ENCODE results near the gene ADGRV1. TPM values are rescaled to one million over a fixed set of nuclear protein-coding genes. Genes with fewer than 3 reads are reported as not detected.

The ADGRV1 gene
- total RNA-seq, 1 donor from 2014 or later: not detected

DNA sequence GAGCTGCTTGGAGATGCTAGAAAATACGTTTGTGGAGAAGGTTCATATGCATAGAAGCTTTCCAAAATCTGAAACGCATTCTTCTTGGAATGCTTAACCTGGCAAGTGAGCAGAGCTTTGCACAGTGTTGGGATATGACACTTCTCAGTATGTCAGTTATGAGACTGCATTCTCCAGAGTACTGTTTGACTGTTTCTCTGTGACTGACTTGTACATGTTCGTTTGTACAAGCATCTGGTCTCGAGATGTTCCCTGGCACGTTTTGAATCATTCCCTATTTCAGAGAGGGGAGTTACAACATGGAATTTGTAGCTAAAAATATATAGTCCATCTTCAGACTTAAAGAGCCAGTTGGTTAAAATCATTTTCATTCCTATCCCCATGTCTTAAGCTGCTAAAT lies 552.1 kb downstream of the ADGRV1 start:
- Histone ChIP-seq H3K27ac (replicated peaks) (peak overlapping the region; percentile 70), H3K27me3 (ENCODE audit: low read depth) (no peaks in the 10 kb centered on the region), H3K4me1 (peaks cover 37% of the 10 kb centered on the region), H3K4me3 (no peak overlapping the region), H3K36me3 (no peaks in the 10 kb centered on the region), H3K9me3 (replicated peaks) (peaks cover 5% of the 10 kb centered on the region)
- DNase-seq: no peak
- intact Hi-C loops (cut with micrococcal nuclease): loop anchor here (10.0 kb wide), 1 partner anchor 174 kb away; no protein-coding TSS in a partner anchor
- TF ChIP-seq, protein P1, sequence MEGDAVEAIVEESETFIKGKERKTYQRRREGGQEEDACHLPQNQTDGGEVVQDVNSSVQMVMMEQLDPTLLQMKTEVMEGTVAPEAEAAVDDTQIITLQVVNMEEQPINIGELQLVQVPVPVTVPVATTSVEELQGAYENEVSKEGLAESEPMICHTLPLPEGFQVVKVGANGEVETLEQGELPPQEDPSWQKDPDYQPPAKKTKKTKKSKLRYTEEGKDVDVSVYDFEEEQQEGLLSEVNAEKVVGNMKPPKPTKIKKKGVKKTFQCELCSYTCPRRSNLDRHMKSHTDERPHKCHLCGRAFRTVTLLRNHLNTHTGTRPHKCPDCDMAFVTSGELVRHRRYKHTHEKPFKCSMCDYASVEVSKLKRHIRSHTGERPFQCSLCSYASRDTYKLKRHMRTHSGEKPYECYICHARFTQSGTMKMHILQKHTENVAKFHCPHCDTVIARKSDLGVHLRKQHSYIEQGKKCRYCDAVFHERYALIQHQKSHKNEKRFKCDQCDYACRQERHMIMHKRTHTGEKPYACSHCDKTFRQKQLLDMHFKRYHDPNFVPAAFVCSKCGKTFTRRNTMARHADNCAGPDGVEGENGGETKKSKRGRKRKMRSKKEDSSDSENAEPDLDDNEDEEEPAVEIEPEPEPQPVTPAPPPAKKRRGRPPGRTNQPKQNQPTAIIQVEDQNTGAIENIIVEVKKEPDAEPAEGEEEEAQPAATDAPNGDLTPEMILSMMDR (IDR thresholded peaks at IDR 0.05; ENCODE audit: borderline replicate concordance): no peak

DNA sequence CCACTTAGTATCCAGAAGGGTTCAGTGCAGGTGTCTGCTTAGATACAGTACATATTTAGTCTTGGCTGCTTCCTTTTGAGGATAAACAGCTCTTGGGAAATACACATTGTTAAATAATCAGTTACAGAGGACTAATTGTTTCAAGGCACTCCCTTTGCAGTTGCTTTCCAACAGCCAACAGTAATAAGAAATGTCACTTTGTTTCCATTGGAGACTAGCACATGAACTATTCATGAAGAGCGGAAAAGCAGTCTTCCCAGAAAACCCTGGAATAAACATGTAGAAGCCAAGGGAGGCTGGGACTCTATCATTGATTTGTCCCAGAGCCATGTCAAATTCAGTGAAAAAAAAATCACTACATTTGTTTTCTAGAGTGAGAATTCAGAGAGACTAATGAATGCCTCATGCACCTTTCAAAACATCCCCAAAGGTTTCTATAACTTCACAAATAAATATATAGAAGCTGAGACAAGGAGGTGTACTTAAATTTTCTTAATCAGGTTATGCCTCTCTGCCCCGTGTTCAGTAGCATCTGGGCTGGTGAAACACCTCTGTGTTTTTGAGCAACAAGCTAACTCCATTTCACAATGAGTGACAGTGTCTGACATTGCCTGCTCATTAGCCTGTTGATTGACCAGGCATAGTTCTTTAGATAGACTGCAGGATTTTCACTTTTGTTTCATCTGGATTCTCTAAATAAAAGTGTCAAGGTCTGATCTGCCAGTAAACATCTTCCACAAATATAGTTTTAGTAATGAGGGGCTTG lies 553.1 kb downstream of the ADGRV1 start:
- Histone ChIP-seq H3K9me3 (replicated peaks) (no peaks in the 10 kb centered on the region), H3K27ac (replicated peaks) (peak overlapping the region; percentile 70), H3K36me3 (no peaks in the 10 kb centered on the region), H3K27me3 (ENCODE audit: low read depth) (no peaks in the 10 kb centered on the region), H3K4me1 (peaks cover 37% of the 10 kb centered on the region), H3K4me3 (no peak overlapping the region)
- TF ChIP-seq, protein P1 (IDR thresholded peaks at IDR 0.05; ENCODE audit: borderline replicate concordance): no peak
- DNase-seq: no peak
- intact Hi-C loops (cut with micrococcal nuclease): loop anchor here (10.0 kb wide), 1 partner anchor 173 kb away; no protein-coding TSS in a partner anchor

DNA sequence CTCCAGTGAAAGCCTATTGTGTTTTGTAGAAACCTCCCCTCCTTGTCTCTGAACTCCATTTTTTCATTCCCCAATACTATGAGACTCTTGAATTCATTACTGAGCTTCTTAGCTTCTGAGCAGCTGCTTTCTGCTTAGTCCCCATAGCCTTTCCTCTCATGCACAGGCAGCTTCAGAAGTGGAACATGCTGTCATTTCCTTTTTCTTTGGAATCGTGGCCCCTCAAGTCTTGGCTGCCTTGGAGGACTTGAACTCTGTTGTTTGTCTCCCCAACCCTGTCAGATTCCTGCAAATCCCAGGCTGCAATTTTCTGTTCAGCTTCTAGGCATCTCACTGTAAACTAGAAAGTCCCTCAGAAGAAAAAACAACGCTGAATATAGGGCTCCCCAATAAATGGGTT lies 556.1 kb downstream of the ADGRV1 start:
- no peaks in the 10 kb centered on the region for H3K27me3 ChIP-seq (ENCODE audit: low read depth)
- peak overlapping the region; percentile 78 for H3K27ac ChIP-seq (replicated peaks)
- no peaks in the 10 kb centered on the region for H3K9me3 ChIP-seq (replicated peaks)
- H3K4me3 ChIP-seq: no peak overlapping the region
- intact Hi-C loops (cut with micrococcal nuclease): loop anchor here (10.0 kb wide), 1 partner anchor 170 kb away; no protein-coding TSS in a partner anchor
- TF ChIP-seq, protein P1 (IDR thresholded peaks at IDR 0.05; ENCODE audit: borderline replicate concordance): no peak
- H3K36me3 ChIP-seq: no peaks in the 10 kb centered on the region
- H3K4me1 ChIP-seq: peaks cover 51% of the 10 kb centered on the region
- DNase-seq: no peak

DNA sequence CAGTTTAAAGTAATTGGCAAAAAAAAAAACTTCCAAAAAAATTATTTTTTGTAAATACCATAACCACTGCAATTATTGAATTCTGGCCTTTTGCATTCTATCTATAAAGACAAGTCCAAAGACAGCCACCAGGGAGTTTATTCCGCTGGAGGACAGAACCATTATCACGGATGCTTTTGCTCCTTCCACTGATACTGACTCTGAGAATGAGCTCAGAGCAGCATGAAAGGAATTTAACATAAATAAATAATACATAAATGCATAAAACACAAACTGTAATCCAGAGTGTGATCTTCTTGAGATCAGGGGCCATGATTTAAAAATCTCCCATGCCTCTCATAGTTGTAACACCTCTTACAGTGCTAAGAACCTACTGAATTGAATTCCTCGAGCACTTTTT lies 559.8 kb downstream of the ADGRV1 start:
- H3K27ac ChIP-seq (replicated peaks): peak overlapping the region; percentile 78
- peaks cover 61% of the 10 kb centered on the region for H3K4me1 ChIP-seq
- no peaks in the 10 kb centered on the region for H3K36me3 ChIP-seq
- H3K4me3 ChIP-seq: no peak overlapping the region
- no peak for DNase-seq
- TF ChIP-seq, protein P1 (IDR thresholded peaks at IDR 0.05; ENCODE audit: borderline replicate concordance): peak; percentile 8
- intact Hi-C loops (cut with micrococcal nuclease): loop anchor here (10.0 kb wide), 1 partner anchor 166 kb away; no protein-coding TSS in a partner anchor
- H3K9me3 ChIP-seq (replicated peaks): no peaks in the 10 kb centered on the region
- H3K27me3 ChIP-seq (ENCODE audit: low read depth): no peaks in the 10 kb centered on the region

DNA sequence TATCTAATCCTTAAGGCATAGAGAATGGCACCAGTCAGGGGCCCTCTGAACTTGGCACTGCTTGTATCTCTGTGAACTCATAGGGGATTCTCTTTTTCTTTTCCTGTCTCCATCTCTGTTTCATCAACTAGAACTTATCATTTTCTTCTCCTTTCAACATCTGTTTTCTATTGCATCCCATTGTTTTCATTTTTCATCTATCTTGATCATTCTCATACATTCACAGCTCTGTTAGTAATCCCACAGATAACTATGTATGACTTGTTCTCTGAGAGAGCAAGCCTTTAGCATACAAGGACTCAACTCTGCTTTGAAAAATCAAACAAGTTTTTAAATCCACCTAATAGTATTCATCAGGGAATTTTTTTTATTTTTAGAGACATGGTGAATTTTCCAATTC lies 560.2 kb downstream of the ADGRV1 start:
- Histone ChIP-seq H3K4me3 (no peak overlapping the region), H3K9me3 (replicated peaks) (no peaks in the 10 kb centered on the region), H3K4me1 (peaks cover 64% of the 10 kb centered on the region), H3K36me3 (no peaks in the 10 kb centered on the region), H3K27me3 (ENCODE audit: low read depth) (no peaks in the 10 kb centered on the region), H3K27ac (replicated peaks) (peak overlapping the region; percentile 78)
- TF ChIP-seq, protein P1 (IDR thresholded peaks at IDR 0.05; ENCODE audit: borderline replicate concordance): no peak
- intact Hi-C loops (cut with micrococcal nuclease): loop anchor here (10.0 kb wide), 1 partner anchor 166 kb away; no protein-coding TSS in a partner anchor
- DNase-seq: no peak

Data from left ventricle myocardium inferior (tissue), 1 donor.